GM12873 (cell line): Measurements from ENCODE around the gene KCNG3.

Experiments
- TF ChIP-seq, protein P1 (sequence below): IDR thresholded peaks from 2 replicates; pipeline ENCODE4 v1.5.1; 2012; ENCODE audit warnings: low read depth, mild to moderate bottlenecking, moderate library complexity, low read length, control low read depth; ENCODE audit not compliant: insufficient read depth; ENCODE audit errors: missing control alignments

The KCNG3 gene

DNA sequence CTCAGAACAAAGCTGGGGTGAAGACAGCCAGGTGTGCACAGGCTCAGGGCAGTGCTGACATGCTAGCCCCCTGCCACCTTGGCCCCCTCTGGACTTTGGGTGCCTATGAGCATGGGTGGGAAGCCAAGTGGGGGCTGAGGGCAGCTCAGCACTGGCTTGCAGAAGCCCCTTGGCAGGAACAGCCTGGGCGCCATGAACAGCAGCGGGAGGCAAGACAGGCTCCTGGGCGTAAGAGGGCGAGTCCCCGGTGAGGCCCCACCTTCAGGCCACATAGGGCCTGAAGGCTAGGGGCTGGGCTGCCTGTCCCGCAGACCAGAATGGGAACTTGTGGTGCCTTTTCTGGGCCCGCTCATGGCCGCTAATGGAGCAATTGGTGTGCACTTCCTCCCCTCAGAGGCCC is 85.8 kb downstream of the KCNG3 start:
- TF ChIP-seq, protein P1, sequence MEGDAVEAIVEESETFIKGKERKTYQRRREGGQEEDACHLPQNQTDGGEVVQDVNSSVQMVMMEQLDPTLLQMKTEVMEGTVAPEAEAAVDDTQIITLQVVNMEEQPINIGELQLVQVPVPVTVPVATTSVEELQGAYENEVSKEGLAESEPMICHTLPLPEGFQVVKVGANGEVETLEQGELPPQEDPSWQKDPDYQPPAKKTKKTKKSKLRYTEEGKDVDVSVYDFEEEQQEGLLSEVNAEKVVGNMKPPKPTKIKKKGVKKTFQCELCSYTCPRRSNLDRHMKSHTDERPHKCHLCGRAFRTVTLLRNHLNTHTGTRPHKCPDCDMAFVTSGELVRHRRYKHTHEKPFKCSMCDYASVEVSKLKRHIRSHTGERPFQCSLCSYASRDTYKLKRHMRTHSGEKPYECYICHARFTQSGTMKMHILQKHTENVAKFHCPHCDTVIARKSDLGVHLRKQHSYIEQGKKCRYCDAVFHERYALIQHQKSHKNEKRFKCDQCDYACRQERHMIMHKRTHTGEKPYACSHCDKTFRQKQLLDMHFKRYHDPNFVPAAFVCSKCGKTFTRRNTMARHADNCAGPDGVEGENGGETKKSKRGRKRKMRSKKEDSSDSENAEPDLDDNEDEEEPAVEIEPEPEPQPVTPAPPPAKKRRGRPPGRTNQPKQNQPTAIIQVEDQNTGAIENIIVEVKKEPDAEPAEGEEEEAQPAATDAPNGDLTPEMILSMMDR = no peak

DNA sequence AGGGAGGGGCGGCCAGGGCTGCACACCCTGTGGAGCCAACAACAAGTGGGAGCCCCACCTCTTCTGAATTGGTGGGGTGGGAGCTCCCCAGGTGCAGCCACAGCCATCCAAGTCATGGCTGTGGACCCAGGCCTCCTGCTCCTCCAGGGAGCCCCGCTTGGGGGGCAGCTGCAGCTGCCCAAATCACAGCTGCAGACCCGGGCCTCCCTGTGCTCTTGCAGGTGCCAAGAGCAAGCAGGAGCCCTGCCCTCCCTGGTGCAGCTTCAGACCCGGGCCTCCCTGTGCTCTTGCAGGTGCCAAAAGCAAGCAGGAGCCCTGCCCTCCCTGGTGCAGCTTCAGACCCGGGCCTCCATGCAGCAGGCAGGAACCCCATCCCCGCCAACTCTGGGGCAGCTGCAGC is 86.3 kb downstream of the KCNG3 start:
- TF ChIP-seq, protein P1 = no peak

GRCh38 chr2:42404676-42405075 is 89.1 kb downstream of the KCNG3 start:
- TF ChIP-seq, protein P1 = no peak

- TF ChIP-seq, protein P1 = no peak
Measured at GRCh38 chr2:42401773-42402172, 92.0 kb downstream of the KCNG3 start.

GRCh38 chr2:42392191-42392590 is 101.6 kb downstream of the KCNG3 start:
- TF ChIP-seq, protein P1 = no peak
